ENCODE measurements around the gene DCLK2. TPM values are rescaled to one million over a fixed set of nuclear protein-coding genes. Genes with fewer than 3 reads are reported as not detected.
A peak's percentile ranks its signal among the peaks of the same experiment; 100 is the strongest.

The DCLK2 gene
- total RNA-seq, 8 experiments from 2014 or later, result 4.3 to 48.1 (median 25.5) TPM

DNA sequence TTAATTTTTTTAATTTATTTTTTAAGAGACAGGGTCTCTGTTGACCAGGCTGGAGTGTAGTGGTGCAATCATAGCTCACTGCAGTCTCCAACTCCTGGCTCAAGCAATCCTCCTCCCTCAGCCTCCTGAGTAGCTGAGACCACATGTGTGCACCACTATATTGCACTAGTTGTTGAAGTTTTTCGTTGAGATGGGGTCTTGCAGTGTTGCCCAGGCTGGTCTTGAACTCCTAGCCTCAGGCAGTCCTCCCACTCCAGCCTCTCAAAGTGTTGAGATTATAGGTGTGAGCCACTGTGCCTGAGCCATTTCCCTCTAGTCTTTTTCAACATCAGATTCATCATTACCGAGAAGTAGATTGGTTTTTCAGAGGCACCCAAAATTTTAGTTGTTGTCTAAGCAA is 165.7 kb downstream of the DCLK2 start:
- WGBS, 10 experiments, result 58 to 100% (median 83%) methylated on average over 1 to 2 of the region's 2 CpGs; no CpG with 5 or more reads in 1 of the 10 experiments
- ATAC-seq (replicated peaks in 6 of 8), result no peak
- no peak overlapping the region for H3K4me3 ChIP-seq
- H3K4me1 ChIP-seq (replicated peaks in 1 of 2), result no peaks in the 10 kb centered on the region
- in situ Hi-C loops (cut with MboI; ENCODE audit: low pct_unique_long_range_greater_than_20kb in 2 of 9, low sequenced_read_pairs in 9 of 9, unreplicated experiment in 9 of 9), result loop anchor here in 4 of 9 experiments (25.0 kb wide), 2 partner anchors 232 to 257 kb away; no protein-coding TSS in a partner anchor
- H3K27ac ChIP-seq, result no peak overlapping the region

DNA sequence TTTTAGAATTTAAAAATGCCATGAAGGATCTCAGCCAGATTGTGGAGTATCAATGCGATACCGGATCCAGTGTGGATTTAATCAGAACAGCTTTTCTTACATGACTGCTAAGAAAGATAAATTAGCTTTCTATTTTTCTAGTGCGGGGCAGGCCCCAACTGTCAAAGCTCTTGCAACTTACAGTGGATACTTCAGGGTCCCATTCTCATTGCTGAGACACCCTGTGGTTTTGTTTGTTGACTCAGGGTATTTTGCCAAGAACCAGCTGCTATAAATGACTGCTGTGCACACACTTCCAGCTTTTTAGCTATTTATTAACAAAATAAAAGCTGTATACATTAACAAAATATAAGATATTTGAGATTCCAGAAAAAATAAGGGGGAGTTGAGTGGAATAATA is 166.4 kb downstream of the DCLK2 start:
- Histone ChIP-seq H3K27ac (no peak overlapping the region), H3K4me1 (replicated peaks in 1 of 2) (no peaks in the 10 kb centered on the region), H3K4me3 (no peak overlapping the region)
- 10 to 100% (median 49%) methylated on average over 1 to 3 of the region's 3 CpGs; no CpG with 5 or more reads in 1 of the 10 experiments for WGBS, 10 experiments
- peak in 1 of 8 experiments; percentile 72 for ATAC-seq (replicated peaks in 6 of 8)
- in situ Hi-C loops (cut with MboI; ENCODE audit: low pct_unique_long_range_greater_than_20kb in 2 of 9, low sequenced_read_pairs in 9 of 9, unreplicated experiment in 9 of 9), result loop anchor here in 4 of 9 experiments (25.0 kb wide), 2 partner anchors 232 to 257 kb away; no protein-coding TSS in a partner anchor

DNA sequence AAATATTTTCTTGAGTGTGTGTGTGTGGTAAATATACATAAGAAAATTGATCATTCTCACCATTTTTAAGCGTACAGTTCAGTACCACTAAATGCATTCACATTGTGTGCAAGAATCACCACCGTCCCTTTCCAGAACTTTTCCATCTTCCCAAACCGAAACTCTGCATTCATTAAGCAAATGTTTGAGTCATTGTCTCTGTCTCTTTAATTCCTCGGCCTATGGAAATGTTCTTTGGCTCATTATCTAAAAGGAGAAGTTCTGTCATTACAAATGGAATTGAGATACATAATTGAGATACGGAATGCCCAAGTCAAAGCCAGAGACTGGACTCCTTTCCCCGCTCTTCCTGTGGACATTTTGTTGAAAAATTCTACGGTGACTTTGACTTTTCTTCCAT is 168.9 kb downstream of the DCLK2 start:
- in situ Hi-C loops (cut with MboI; ENCODE audit: low pct_unique_long_range_greater_than_20kb in 2 of 9, low sequenced_read_pairs in 9 of 9, unreplicated experiment in 9 of 9), result loop anchor here in 4 of 9 experiments (25.0 kb wide), 2 partner anchors 235 to 260 kb away; no protein-coding TSS in a partner anchor
- peak in 3 of 8 experiments; percentile 52 to 76 (median 75) for ATAC-seq (replicated peaks in 6 of 8)
- no peak overlapping the region for H3K27ac ChIP-seq

DNA sequence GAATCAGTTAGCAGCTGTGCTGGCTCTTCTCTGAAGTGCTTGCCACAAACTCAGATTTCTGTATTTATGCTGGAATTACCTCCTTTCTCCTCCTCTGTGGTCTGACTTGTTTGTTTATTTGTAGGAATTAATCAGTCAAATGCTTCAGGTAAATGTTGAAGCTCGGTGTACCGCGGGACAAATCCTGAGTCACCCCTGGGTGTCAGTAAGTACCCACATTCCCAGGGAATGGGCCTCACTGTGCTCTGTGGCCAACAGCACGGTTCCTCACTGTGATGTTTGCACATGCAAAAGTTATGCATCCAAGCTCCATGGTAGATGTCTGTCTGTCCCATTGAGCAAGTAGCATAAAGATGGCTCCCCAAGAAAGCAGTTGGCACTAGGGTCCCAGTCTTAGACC is 169.9 kb downstream of the DCLK2 start:
- in situ Hi-C loops (cut with MboI; ENCODE audit: low pct_unique_long_range_greater_than_20kb in 2 of 9, low sequenced_read_pairs in 9 of 9, unreplicated experiment in 9 of 9), result loop anchor here in 4 of 9 experiments (25.0 kb wide), 2 partner anchors 236 to 261 kb away; no protein-coding TSS in a partner anchor
- Histone ChIP-seq H3K27ac (no peak overlapping the region), H3K4me3 (no peak overlapping the region), H3K4me1 (replicated peaks in 1 of 2) (peaks cover 0 to 3% of the 10 kb centered on the region in 2 donors)
- ATAC-seq (replicated peaks in 6 of 8), result peak in 1 of 8 experiments; percentile 23
- WGBS, 10 experiments, result 60 to 100% (median 83%) methylated on average over 1 to 3 of the region's 4 CpGs; no CpG with 5 or more reads in 6 of the 10 experiments

More for the DNA sequence above, 168.9 kb downstream of the DCLK2 start:
- 34 to 98% (median 72%) methylated on average over 3 to 7 of the region's 7 CpGs; no CpG with 5 or more reads in 1 of the 10 experiments for WGBS, 10 experiments
- Histone ChIP-seq H3K4me1 (replicated peaks in 1 of 2) (peaks cover 0 to 3% of the 10 kb centered on the region in 2 donors), H3K4me3 (no peak overlapping the region)

DNA sequence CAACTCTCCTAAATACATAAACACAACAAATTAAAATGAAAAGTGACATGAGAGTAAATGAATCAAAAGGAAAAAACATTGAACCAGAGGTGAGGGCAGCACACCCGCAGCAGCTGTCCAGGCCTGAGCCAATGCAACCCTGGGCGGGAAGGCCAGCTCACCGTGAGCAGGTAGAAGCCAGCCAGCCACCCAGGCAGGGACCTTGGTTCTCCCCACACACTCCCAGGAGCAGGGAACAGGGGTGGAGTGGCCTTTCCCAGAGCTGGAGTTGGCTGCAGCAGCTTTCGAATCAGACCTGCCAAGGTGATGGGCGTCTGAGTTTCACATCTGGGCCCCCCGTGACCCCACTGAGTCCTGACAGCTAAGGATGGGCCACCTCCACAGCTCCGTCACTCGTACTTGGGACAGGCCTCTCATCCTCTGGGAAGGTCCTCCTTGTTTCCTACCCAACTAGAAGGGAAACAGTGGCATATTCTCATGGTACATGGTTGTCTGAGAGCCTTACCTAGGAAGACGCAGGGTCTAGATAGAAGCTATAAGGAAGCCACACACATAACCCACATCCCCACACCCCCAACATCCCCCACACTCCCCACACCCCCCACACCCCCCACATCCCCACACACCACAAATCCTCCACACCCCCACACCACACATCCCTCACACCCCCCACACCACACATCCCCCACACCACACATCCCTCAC is 172.2 kb downstream of the DCLK2 start:
- no peak overlapping the region for H3K27ac ChIP-seq
- 40 to 100% (median 92%) methylated on average over 1 to 2 of the region's 9 CpGs; no CpG with 5 or more reads in 6 of the 10 experiments for WGBS, 10 experiments

DNA sequence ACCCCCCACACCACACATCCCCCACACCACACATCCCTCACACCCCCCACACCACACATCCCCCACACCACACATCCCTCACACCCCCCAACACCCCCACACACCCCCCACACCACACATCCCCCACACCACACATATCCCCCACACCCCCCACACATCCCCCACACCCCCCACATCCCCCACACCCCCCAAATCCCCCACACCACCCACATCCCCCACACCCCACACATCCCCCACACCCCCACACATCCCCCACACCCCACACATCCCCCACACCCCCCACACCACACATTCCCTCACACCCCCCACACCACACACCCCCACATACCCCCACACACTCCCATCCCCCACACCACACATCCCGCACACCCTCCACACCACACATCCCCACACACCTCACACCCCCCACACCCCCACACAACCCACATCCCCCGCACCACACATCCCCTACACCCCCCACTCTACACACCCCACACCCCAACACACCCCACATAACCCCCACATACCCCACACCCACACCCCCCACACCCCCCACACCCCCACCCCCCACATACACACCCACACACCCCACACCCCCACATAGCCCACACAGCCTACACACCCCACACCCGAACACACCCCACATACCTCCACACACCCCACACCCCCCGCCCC is 172.9 kb downstream of the DCLK2 start:
- H3K4me1 ChIP-seq (replicated peaks in 1 of 2), result peaks cover 0 to 3% of the 10 kb centered on the region in 2 donors
- in situ Hi-C loops (cut with MboI; ENCODE audit: low pct_unique_long_range_greater_than_20kb in 2 of 9, low sequenced_read_pairs in 9 of 9, unreplicated experiment in 9 of 9), result no loop called here
- H3K4me3 ChIP-seq, result no peak overlapping the region
- no CpG with 5 or more reads among the region's 4 CpGs for WGBS, 10 experiments
- ATAC-seq (replicated peaks in 6 of 8), result no peak
- no peak overlapping the region for H3K27ac ChIP-seq

More for the DNA sequence above, 172.2 kb downstream of the DCLK2 start:
- H3K4me3 ChIP-seq, result no peak overlapping the region
- H3K4me1 ChIP-seq (replicated peaks in 1 of 2), result peaks cover 0 to 3% of the 10 kb centered on the region in 2 donors
- ATAC-seq (replicated peaks in 6 of 8), result peak in 1 of 8 experiments; percentile 58
- in situ Hi-C loops (cut with MboI; ENCODE audit: low pct_unique_long_range_greater_than_20kb in 2 of 9, low sequenced_read_pairs in 9 of 9, unreplicated experiment in 9 of 9), result no loop called here

DNA sequence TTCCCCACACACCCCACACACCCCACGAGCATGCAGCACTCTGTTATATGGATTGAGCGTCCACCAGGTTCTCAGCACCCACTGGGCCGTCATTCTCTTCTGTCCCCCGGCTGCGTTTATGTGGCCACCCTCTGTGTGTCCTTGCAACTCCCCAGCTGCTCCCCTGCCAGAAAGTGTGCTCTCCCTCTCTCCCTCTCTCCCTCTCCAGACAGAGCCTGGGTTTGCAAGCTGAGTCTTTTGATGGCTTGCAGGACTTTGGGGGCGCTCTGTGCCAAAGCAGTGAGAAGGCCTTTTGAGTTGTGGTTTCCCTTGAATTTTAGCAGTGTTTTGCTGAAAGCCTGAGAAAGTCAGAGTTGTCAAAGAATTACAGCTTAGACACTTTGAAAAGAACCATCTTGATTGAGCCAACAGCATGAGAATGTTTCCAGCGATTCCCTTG is 173.5 kb downstream of the DCLK2 start:
- Histone ChIP-seq H3K4me3 (no peak overlapping the region), H3K27ac (peak overlapping the region in 1 of 2 donors; percentile 53), H3K4me1 (replicated peaks in 1 of 2) (peaks cover 0 to 3% of the 10 kb centered on the region in 2 donors)
- in situ Hi-C loops (cut with MboI; ENCODE audit: low pct_unique_long_range_greater_than_20kb in 2 of 9, low sequenced_read_pairs in 9 of 9, unreplicated experiment in 9 of 9), result no loop called here
- ATAC-seq (replicated peaks in 6 of 8), result peak in 4 of 8 experiments; percentile 27 to 64 (median 36)
- WGBS, 10 experiments, result 36 to 100% (median 51%) methylated on average over 1 to 6 of the region's 7 CpGs; no CpG with 5 or more reads in 3 of the 10 experiments

DNA sequence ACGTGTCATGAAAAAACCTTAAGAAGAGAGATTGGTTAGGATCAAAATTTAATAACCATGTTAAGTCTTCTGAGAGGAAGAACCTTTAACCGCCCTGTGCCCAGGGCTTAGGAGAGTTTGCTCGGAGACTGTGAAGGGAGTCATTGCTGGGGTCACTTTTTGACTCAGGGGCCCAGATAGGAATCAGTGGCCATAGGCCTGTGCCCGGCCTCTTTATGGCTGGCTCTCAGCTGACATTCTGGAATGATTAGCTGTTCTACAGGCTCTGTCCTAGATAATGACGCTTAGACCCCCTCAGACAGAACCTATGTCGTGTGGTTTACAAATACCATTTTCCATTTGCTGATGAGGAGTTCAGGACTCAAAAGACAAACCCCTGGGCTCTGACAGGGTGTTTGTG is 174.1 kb downstream of the DCLK2 start:
- Histone ChIP-seq H3K4me3 (no peak overlapping the region), H3K27ac (no peak overlapping the region), H3K4me1 (replicated peaks in 1 of 2) (peaks cover 0 to 3% of the 10 kb centered on the region in 2 donors)
- in situ Hi-C loops (cut with MboI; ENCODE audit: low pct_unique_long_range_greater_than_20kb in 2 of 9, low sequenced_read_pairs in 9 of 9, unreplicated experiment in 9 of 9), result no loop called here
- 65 to 94% (median 80%) methylated on average over 1 to 6 of the region's 6 CpGs for WGBS, 10 experiments
- ATAC-seq (replicated peaks in 6 of 8), result no peak

DNA sequence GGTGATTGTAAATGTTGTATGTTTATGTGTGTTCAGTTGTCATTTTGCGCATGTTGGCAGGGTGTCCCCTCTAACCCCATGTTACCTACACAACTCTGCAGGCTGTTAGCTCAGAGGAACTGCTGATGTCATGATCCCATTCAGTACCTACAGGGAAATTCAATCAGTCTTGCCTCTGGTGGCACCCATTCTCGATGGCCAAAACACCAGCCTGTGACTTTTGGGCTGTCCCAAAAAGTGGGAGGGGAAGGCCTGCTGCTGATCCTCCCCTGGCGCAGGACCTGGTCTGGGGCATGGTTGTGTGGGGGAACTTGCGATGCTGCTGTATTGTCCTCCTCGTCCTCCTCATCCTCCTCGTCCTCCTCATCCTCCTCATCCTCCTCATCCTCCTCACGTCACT is 174.5 kb downstream of the DCLK2 start:
- Histone ChIP-seq H3K4me3 (no peak overlapping the region), H3K27ac (no peak overlapping the region), H3K4me1 (replicated peaks in 1 of 2) (peaks cover 0 to 3% of the 10 kb centered on the region in 2 donors)
- in situ Hi-C loops (cut with MboI; ENCODE audit: low pct_unique_long_range_greater_than_20kb in 2 of 9, low sequenced_read_pairs in 9 of 9, unreplicated experiment in 9 of 9), result no loop called here
- 80 to 100% (median 95%) methylated on average over 1 to 4 of the region's 7 CpGs; no CpG with 5 or more reads in 3 of the 10 experiments for WGBS, 10 experiments
- ATAC-seq (replicated peaks in 6 of 8), result no peak

DNA sequence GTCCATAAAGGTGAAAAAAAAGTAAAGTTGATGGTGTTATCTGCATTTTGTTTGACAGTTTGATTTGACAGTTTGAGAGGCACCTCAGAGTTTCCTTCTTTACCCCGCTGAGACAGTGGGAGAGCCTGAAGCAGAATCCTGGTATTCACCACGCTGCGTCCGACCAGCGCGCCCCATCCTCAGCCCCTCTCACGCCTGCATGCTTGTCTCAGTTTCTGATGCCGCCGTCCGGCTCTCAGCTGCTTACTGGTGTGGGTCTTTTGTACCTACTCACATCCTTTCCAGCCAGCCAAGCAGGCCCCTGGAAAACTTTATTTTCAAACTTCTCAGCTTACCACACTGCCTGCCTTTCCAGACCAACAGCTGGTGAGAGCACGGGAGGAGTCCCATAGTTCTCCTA is 175.2 kb downstream of the DCLK2 start:
- no peak overlapping the region for H3K4me3 ChIP-seq
- H3K27ac ChIP-seq, result no peak overlapping the region
- peaks cover 0 to 3% of the 10 kb centered on the region in 2 donors for H3K4me1 ChIP-seq (replicated peaks in 1 of 2)
- in situ Hi-C loops (cut with MboI; ENCODE audit: low pct_unique_long_range_greater_than_20kb in 2 of 9, low sequenced_read_pairs in 9 of 9, unreplicated experiment in 9 of 9), result no loop called here
- ATAC-seq (replicated peaks in 6 of 8), result no peak
- WGBS, 10 experiments, result 80 to 100% (median 96%) methylated on average over 1 to 6 of the region's 11 CpGs; no CpG with 5 or more reads in 4 of the 10 experiments

DNA sequence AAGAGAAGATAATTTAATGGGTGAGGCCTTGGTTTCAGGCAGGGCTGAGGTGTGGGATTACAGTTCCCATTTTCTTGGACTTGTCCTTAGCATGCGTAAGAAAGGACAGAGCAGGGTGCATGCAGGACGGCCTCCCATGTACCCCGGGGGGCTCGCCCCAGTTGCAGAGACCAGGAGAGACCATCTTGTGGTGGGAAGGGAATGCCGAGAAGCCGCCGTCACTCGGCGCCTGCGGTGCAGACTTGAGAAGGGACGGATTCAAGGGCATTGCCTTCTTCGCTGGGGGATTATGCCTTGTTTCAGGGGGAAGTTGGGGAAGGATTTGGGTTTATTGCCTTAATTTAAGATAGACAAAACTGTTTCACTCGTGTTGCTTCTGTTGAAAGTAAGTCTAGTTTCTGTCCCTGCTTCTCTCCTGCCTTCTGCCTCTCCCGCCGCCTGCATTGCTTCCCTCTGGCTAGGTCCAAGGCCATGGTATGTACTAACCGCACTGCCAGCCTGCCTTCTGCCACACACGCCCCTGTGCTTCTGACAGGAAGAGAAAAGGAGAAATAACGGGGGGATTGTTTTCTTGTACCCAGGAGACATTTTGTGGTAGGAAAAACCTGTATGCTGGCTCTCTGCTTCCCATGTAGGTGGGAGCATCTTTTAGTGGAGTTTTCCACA is 175.9 kb downstream of the DCLK2 start:
- Histone ChIP-seq H3K4me1 (replicated peaks in 1 of 2) (peaks cover 0 to 3% of the 10 kb centered on the region in 2 donors), H3K4me3 (no peak overlapping the region), H3K27ac (no peak overlapping the region)
- WGBS, 10 experiments, result 90 to 100% (median 94%) methylated on average over 1 to 12 of the region's 18 CpGs; no CpG with 5 or more reads in 4 of the 10 experiments
- in situ Hi-C loops (cut with MboI; ENCODE audit: low pct_unique_long_range_greater_than_20kb in 2 of 9, low sequenced_read_pairs in 9 of 9, unreplicated experiment in 9 of 9), result no loop called here
- ATAC-seq (replicated peaks in 6 of 8), result no peak

DNA sequence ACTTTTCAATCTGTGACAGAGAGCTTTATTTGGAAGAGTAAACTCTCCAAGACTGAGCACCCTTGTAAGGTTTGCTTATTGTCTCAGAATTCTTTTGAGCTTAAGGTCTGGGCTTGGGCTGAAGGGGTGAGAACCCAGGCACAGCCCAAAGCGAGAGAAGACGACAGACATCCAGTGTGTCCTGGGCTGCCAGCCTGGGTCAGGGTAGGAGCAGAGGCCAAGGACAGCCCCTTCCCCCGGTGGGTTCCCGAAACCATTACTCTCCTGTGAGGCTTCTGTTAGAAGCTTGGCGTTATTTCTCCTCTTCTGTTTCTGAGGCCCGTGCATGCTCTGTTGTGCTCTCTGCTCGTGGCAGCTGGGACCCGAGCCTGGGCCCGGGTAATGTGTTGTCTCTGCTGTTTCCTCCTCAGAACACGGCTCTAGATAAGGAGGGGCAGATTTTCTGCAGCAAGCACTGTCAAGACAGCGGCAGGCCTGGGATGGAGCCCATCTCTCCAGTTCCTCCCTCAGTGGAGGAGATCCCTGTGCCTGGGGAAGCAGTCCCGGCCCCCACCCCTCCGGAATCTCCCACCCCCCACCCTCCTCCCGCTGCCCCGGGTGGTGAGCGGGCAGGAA is 177.5 kb downstream of the DCLK2 start:
- no peak for ATAC-seq (replicated peaks in 6 of 8)
- H3K4me3 ChIP-seq, result no peak overlapping the region
- in situ Hi-C loops (cut with MboI; ENCODE audit: low pct_unique_long_range_greater_than_20kb in 2 of 9, low sequenced_read_pairs in 9 of 9, unreplicated experiment in 9 of 9), result no loop called here
- peaks cover 0 to 3% of the 10 kb centered on the region in 2 donors for H3K4me1 ChIP-seq (replicated peaks in 1 of 2)
- 54 to 100% (median 79%) methylated on average over 1 to 10 of the region's 16 CpGs; no CpG with 5 or more reads in 3 of the 10 experiments for WGBS, 10 experiments
- no peak overlapping the region for H3K27ac ChIP-seq

Data from motor neuron (in vitro differentiated cells).